ENCODE data around the gene DNMT1.

Gene DNMT1

DNA sequence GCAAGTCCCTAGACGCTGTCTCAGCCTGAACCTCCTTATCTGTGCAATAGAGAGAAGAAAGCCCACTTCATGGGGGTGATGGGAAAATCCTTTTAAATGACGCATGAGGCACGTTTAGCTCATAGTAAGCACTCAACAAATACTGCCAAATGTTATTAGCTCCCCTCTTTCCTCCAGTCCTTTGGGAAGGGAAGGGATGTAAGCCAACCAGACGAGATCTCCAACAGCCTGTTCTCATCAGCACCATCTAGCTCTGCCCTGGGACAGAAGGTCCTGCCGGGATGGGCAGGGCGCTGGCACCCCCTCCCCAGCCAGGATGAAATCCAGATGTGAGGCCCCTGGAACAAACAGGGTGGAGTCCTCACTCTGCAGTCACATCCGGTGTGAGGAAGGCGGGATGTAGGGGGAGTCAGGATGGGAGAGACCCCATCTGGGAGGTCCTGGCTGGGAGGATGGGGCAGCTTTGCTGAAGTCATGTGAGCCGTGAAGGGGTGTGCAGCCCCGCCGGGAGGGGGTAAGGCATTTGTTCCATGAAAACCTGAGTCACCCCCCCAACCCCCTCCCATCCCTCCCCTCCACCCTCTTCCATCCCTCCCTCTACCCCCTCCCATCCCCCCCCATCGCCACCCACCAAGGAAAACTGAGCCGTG lies 31.7 kb upstream of the DNMT1 start:
- TF ChIP-seq CTCF (IDR thresholded peaks at IDR 0.05; ENCODE audit: low read depth, low read length, missing control alignments): no peak
- no peak overlapping the region for H3K4me3 ChIP-seq (ENCODE audit: low read depth, low read length)
- DNase-seq (ENCODE audit: low read depth): no peak

GRCh38 chr19:10226021-10226375 lies 31.2 kb upstream of the DNMT1 start:
- no peak for TF ChIP-seq CTCF (IDR thresholded peaks at IDR 0.05; ENCODE audit: low read depth, low read length, missing control alignments)
- no peak for DNase-seq (ENCODE audit: low read depth)
- H3K4me3 ChIP-seq (ENCODE audit: low read depth, low read length): no peak overlapping the region

- no peak for DNase-seq (ENCODE audit: low read depth)
- TF ChIP-seq CTCF (IDR thresholded peaks at IDR 0.05; ENCODE audit: low read depth, low read length, missing control alignments): no peak
- H3K4me3 ChIP-seq (ENCODE audit: low read depth, low read length): no peak overlapping the region
Measured at GRCh38 chr19:10224337-10224736, 29.6 kb upstream of the DNMT1 start.

- H3K4me3 ChIP-seq (ENCODE audit: low read depth, low read length): no peak overlapping the region
- no peak for DNase-seq (ENCODE audit: low read depth)
- TF ChIP-seq CTCF (IDR thresholded peaks at IDR 0.05; ENCODE audit: low read depth, low read length, missing control alignments): no peak
Measured at GRCh38 chr19:10223488-10224213, 28.9 kb upstream of the DNMT1 start.

- no peak for TF ChIP-seq CTCF (IDR thresholded peaks at IDR 0.05; ENCODE audit: low read depth, low read length, missing control alignments)
- no peak overlapping the region for H3K4me3 ChIP-seq (ENCODE audit: low read depth, low read length)
- DNase-seq (ENCODE audit: low read depth): no peak
Measured at GRCh38 chr19:10222201-10222890, 27.6 kb upstream of the DNMT1 start.

DNA sequence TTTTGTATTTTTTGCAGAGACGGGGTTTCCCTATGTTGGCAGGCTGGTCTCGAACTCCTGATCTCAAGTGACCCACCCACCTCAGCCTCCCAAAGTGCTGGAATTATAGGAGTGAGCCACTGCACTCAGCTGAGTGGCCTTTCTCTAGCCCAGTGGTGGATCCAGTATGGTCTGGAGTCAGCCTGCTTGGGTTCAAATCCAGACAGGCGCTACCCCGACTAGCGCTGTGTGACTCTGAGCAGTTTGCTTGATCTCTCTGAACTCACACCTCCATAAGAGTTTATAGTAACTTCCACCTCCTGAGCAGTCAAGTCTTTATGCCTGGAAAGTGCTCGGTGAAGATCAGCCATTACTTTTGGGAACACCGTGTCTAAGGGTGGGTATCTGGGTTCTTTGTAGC lies 25.9 kb upstream of the DNMT1 start:
- H3K4me3 ChIP-seq (ENCODE audit: low read depth, low read length): no peak overlapping the region
- DNase-seq (ENCODE audit: low read depth): no peak
- TF ChIP-seq CTCF (IDR thresholded peaks at IDR 0.05; ENCODE audit: low read depth, low read length, missing control alignments): no peak

All from GM12864 (cell line).